ENCODE measurements around the gene MRAP2. TPM values are rescaled to one million over a fixed set of nuclear protein-coding genes. Genes with fewer than 3 reads are reported as not detected.
"Not testable (repeated sequence)": the region's sequence is repeated elsewhere in the genome, so short reads cannot be mapped to it uniquely, and the experiment has no call there.

Gene MRAP2
- total RNA-seq, 1 experiment from 2014 or later: 0.23 TPM

DNA sequence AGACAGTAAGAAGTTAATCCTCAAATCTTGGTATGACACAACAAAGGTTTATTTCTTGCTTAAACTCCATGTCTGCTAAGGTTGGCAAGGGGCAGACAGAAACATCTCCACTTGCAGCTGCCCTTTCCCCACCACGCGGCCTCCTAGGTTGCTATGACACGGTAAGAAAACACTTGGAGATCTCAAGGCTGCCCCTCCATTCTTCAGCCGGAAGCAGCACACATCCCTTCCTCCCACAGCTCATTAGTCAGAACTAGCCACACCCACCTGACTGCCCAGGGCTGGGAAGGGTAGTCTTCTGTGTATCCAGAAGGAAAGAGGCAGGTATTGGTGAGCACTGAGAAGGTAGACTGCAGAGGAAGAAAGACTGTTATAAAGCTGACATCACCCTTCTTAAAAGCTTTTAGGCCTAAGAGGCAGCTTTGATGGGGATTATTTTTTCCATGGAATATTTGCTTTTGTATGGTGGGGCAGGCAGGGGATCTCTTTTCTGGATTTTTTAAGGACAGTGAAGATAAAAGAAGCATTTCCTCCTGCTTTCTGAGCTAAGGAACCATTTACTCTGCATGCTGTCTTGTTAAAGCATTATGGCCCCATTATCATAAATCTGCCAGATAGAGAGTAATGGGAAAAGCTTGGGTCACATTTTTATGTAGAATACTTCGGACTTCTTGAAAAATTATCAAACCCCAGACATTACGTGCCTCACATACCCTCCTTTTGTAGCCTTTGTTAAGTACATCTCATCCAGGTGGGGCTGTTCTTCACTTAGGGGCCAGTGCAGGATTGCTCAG is 41.6 kb downstream of the MRAP2 start:
- DNase-seq (ENCODE audit: low read depth): peak; percentile 58

GRCh38 chr6:84077645-84078044 is 44.1 kb downstream of the MRAP2 start:
- no peak for DNase-seq (ENCODE audit: low read depth)

- peak; percentile 63 for DNase-seq (ENCODE audit: low read depth)
Measured at GRCh38 chr6:84078335-84078734, 44.8 kb downstream of the MRAP2 start.

- no peak for DNase-seq (ENCODE audit: low read depth)
Measured at GRCh38 chr6:84081222-84081621, 47.6 kb downstream of the MRAP2 start.

GRCh38 chr6:84082689-84083265 is 49.2 kb downstream of the MRAP2 start:
- DNase-seq (ENCODE audit: low read depth): no peak

GRCh38 chr6:84084705-84085104 is 51.1 kb downstream of the MRAP2 start:
- not testable (repeated sequence) for DNase-seq (ENCODE audit: low read depth)

DNA sequence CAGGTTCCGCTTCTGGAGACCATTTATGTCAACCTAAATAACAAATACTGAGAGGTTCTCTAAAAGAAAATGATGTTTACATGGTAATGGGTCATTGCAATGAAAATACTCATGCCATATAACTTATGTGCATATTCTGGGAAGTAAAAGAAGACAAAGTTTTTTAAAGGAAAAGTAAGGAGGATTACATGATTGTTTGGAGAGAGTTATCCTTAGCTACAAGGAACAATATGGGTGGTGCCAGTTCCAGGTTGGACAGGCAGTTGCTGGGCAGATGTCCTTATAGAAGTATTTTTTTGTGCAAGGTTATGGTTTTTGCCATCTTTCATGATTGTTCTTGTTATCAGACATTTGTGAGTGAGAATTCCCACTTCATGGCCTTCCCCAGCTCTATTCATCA is 52.5 kb downstream of the MRAP2 start:
- no peak for DNase-seq (ENCODE audit: low read depth)

GRCh38 chr6:84086545-84087429 is 53.2 kb downstream of the MRAP2 start:
- DNase-seq (ENCODE audit: low read depth): no peak

DNA sequence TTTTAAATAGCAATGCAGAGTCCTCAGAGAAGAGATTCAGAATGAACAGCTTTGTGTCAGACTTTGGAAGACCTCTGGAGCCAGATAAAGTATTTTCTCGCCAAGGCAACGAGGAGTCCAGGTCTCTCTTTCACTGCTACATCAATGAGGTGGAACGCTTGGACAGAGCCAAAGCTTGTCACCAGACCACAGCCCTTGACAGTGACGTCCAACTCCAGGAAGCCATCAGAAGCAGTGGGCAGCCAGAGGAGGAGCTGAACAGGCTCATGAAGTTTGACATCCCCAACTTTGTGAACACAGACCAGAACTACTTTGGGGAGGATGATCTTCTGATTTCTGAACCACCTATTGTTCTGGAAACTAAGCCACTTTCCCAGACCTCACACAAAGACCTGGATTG is 55.5 kb downstream of the MRAP2 start:
- DNase-seq (ENCODE audit: low read depth): no peak

- DNase-seq (ENCODE audit: low read depth): no peak
Measured at GRCh38 chr6:84089552-84089951, 56.0 kb downstream of the MRAP2 start.

- DNase-seq (ENCODE audit: low read depth): no peak
Measured at GRCh38 chr6:84093441-84094435, 60.2 kb downstream of the MRAP2 start.

GRCh38 chr6:84095156-84095555 is 61.6 kb downstream of the MRAP2 start:
- no peak for DNase-seq (ENCODE audit: low read depth)

DNA sequence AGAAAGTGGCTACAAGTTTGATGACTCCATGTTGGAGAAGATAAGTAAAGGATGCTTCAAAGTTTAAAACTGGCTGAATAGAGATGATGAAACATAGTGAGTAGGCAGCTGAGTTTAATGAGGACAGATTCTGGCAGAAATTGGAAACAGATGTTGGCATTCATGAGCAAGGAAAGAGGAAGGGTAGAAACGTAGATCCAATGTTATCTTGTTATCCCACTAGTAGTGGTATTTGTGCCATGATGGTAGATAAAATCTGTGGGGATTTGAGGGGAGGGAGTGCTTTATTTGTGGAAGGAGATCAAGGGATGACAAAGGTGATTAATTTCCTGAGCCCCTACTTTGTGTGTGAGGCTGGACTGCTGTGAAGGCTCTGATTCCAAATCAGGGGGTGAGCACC is 69.5 kb downstream of the MRAP2 start:
- DNase-seq (ENCODE audit: low read depth): no peak

- peak; percentile 9 for DNase-seq (ENCODE audit: low read depth)
Measured at GRCh38 chr6:84105215-84105924, 71.8 kb downstream of the MRAP2 start.

DNA sequence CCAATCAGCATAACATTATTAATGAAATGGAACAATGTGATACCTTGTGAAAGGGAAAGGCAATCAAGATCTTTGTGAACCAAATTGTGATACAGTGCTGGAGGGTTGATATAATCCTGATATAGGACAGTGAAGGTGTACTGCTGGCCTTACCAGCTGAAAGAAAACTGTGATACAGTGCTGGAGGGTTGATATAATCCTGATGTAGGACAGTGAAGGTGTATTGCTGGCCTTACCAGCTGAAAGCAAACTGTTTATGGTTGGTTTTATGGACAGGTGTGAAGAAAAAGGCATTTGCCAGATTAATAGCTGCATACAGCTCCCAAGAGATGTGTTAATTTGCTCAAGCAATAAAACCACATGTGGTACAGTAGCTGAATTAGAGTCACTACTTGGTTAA is 73.9 kb downstream of the MRAP2 start:
- no peak for DNase-seq (ENCODE audit: low read depth)

DNA sequence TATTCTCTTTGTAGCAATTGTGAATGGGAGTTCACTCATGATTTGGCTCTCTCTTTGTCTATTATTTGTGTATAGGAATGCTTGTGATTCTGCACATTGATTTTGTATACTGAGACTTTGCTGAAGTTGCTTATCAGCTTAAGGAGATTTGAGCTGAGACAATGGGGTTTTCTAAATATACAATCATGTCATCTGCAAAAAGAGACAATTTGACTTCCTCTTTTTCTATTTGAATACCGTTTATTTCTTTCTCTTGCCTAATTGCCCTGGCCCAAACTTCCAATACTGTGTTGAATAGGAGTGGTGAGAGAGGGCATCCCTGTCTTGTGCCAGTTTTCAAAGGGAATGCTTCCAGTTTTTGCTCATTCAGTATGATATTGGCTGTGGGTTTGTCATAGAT is 77.8 kb downstream of the MRAP2 start:
- DNase-seq (ENCODE audit: low read depth): not testable (repeated sequence)

GRCh38 chr6:84114933-84115594 is 81.5 kb downstream of the MRAP2 start:
- not testable (repeated sequence) for DNase-seq (ENCODE audit: low read depth)

DNA sequence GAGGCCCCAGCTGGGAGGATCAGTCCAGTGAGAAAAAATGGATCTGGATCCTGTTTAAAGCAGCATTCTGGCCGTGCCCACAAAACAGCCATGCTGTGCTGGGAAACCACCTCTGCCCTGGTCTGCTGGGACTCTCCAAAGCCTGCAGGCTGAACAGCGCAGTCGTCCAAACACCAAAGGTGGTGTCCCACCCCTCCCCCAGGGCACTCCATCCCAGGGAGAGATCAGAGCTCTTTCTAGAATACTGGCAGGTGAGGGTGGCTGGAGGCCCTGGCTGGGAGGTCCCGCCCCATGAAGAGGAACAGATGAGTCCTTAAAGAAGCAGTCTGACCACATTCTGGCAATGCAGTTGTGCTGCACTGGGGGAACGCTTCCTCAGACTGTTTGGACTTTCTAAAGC is 84.6 kb downstream of the MRAP2 start:
- no peak for DNase-seq (ENCODE audit: low read depth)

DNA sequence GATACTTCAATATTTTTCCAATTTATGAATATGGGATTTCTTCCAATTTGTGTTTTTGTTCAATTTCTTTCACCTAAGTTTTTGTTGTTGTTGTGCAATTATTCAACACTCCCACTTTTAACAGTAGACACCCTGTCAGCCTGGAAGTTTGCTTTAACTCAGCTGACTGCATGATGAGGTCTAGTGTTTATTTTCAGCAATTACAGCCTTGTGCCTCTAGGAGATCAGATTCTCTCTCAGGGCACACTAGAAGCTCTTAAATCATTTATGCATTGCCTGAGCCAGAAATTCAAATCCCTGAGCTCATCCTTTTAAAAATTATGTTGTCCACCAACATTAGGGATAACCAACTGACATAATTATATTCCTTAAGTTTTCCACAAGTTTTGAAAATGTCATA is 85.7 kb downstream of the MRAP2 start:
- no peak for DNase-seq (ENCODE audit: low read depth)

DNA sequence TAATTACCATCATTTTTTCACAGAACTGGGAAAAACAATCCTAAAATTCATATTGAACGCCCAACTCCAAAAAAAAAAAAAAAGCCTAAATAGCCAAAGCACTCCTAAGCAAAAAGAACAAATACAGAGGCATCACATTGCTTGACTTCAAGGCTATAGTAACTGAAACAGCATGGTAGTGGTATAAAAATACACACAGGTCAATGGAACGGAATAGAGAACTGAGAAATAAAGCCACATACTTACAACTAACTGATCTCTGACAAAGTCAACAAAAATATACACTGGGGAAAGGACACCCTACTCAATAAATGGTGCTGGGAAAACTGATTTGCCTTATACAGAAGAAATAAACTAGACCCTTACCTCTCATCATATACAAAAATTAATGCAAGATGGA is 89.6 kb downstream of the MRAP2 start:
- DNase-seq (ENCODE audit: low read depth): no peak
